ENCODE measurements around the gene PPP6R2. TPM values are rescaled to one million over a fixed set of nuclear protein-coding genes. Genes with fewer than 3 reads are reported as not detected.
A peak's percentile ranks its signal among the peaks of the same experiment; 100 is the strongest.

The PPP6R2 gene
- total and polyA plus RNA-seq, 11 donors = 29.6 to 68.1 (median 41.5) TPM

DNA sequence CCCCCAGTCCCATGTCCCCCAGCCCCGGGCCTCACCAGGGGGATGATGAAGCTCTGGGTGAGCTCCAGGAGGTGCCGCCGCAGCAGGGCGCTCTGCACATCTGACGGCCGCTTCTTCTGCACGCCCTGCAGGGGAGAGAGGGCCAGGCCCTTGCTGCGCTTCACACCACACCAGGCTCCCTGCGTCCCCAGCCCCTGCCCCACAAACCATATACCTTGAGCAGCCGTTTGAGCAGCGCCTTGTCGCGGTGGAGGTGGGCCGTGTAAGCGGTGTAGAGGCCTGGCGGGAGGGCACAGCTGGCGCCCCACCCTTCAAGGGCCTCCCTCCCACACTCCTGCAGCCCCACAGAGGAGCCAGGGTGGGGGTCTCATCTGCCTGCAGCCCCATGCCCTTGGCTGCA, 29.5 kb upstream of the PPP6R2 start:
- DNase-seq (no peak), ATAC-seq (no peak)
- Histone ChIP-seq H3K4me1 (peaks cover 0 to 34% (median 13%) of the 10 kb centered on the region in 12 donors), H3K36me3 (no peaks in the 10 kb centered on the region), H3K9me3 (no peaks in the 10 kb centered on the region), H3K27me3 (no peaks in the 10 kb centered on the region), H3K4me3 (no peak overlapping the region), H3K27ac (no peak overlapping the region)
- TF ChIP-seq, protein P1, sequence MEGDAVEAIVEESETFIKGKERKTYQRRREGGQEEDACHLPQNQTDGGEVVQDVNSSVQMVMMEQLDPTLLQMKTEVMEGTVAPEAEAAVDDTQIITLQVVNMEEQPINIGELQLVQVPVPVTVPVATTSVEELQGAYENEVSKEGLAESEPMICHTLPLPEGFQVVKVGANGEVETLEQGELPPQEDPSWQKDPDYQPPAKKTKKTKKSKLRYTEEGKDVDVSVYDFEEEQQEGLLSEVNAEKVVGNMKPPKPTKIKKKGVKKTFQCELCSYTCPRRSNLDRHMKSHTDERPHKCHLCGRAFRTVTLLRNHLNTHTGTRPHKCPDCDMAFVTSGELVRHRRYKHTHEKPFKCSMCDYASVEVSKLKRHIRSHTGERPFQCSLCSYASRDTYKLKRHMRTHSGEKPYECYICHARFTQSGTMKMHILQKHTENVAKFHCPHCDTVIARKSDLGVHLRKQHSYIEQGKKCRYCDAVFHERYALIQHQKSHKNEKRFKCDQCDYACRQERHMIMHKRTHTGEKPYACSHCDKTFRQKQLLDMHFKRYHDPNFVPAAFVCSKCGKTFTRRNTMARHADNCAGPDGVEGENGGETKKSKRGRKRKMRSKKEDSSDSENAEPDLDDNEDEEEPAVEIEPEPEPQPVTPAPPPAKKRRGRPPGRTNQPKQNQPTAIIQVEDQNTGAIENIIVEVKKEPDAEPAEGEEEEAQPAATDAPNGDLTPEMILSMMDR (IDR thresholded peaks at IDR 0.05) = no peak
- TF ChIP-seq POLR2A (IDR thresholded peaks at IDR 0.05) = no peak
- WGBS, 4 donors = 87 to 91% (median 91%) methylated on average over 8 to 17 of the region's 17 CpGs; no CpG with 5 or more reads in 1 of the 4 donors
- intact Hi-C loops (cut with DNase I) = no loop called here

DNA sequence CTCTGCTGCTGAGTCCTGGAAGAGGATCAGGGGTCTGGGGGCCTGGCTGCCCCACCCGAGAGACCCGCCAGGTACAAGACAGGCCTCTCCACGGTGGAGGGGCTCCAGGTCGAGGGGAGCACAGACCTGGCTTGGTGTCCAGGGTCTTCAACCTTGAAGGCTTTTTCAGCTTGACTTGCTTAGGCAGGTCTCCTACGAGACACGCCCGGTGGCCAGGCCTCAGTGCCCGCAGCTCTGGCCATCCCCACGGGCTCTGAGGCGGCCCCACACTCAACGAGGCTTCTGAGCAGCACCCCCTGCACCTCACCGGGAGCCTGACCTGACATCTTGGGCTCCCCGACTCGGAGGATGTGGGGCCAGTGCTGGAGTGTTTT, 29.1 kb upstream of the PPP6R2 start:
- H3K27ac ChIP-seq = peak overlapping the region in 1 of 12 donors; percentile 71
- no peak for ATAC-seq
- no peaks in the 10 kb centered on the region for H3K36me3 ChIP-seq
- 29 to 72% (median 69%) methylated on average over 4 to 14 of the region's 14 CpGs for WGBS, 4 donors
- peak overlapping the region in 6 of 12 donors; percentile 1 to 50 (median 16) for H3K4me3 ChIP-seq
- H3K9me3 ChIP-seq = no peaks in the 10 kb centered on the region
- peaks cover 0 to 29% (median 9%) of the 10 kb centered on the region in 12 donors for H3K4me1 ChIP-seq
- H3K27me3 ChIP-seq = no peaks in the 10 kb centered on the region
- intact Hi-C loops (cut with DNase I) = no loop called here
- no peak for DNase-seq
- TF ChIP-seq POLR2A (IDR thresholded peaks at IDR 0.05) = no peak
- TF ChIP-seq, protein P1 (IDR thresholded peaks at IDR 0.05) = no peak

DNA sequence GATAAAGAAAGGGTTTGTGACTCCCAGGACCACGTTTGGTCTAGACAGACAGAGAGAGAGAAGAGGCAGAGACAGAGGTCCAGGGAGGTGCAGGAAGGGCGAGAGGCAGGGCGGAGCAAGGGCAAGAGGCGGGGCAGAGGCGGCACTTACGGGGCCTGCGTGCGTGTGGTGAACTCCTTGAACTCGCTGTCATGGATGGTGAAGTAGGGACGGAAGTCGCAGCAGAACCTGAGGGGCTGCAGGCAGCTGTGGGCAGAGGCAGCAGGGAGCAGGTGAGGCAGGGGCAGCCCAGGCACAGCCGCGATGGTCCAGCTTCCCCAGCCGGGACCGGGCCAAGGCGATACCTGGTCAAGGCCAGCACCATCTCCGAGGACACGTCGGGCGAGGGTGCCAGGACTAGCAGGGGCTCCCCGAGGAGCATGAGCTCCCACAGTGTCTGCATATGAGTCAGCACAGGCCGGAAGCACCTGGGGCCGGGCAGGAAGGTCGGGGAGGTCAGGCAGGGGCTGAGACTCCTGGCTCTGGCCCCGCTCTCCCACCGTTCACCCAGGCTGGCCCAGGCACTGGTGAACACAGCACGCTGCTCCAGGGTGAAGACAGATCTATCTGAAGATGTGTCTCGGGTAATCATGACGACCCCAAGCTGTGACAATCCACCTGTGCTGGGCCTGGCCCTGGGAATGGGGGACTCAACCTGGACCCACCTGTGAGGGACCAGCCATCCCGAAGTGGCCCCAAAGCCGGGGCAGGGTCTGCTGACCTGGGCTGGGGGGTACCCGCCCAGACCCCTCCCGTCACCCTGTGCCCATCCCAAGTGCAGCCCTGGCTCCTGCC, 28.5 kb upstream of the PPP6R2 start:
- Histone ChIP-seq H3K9me3 (no peaks in the 10 kb centered on the region), H3K27me3 (no peaks in the 10 kb centered on the region), H3K4me1 (peaks cover 0 to 23% (median 4%) of the 10 kb centered on the region in 12 donors), H3K4me3 (peak overlapping the region in 7 of 12 donors; percentile 1 to 50 (median 14)), H3K36me3 (no peaks in the 10 kb centered on the region), H3K27ac (peak overlapping the region in 1 of 12 donors; percentile 71)
- ATAC-seq (peak in 3 of 4 donors; percentile 51 to 74 (median 62)), DNase-seq (peak in 4 of 5 donors; percentile 43 to 86 (median 56))
- intact Hi-C loops (cut with DNase I) = no loop called here
- no peak for TF ChIP-seq POLR2A (IDR thresholded peaks at IDR 0.05)
- TF ChIP-seq, protein P1 (IDR thresholded peaks at IDR 0.05) = no peak
- 59 to 70% (median 60%) methylated on average over 11 to 33 of the region's 33 CpGs for WGBS, 4 donors

DNA sequence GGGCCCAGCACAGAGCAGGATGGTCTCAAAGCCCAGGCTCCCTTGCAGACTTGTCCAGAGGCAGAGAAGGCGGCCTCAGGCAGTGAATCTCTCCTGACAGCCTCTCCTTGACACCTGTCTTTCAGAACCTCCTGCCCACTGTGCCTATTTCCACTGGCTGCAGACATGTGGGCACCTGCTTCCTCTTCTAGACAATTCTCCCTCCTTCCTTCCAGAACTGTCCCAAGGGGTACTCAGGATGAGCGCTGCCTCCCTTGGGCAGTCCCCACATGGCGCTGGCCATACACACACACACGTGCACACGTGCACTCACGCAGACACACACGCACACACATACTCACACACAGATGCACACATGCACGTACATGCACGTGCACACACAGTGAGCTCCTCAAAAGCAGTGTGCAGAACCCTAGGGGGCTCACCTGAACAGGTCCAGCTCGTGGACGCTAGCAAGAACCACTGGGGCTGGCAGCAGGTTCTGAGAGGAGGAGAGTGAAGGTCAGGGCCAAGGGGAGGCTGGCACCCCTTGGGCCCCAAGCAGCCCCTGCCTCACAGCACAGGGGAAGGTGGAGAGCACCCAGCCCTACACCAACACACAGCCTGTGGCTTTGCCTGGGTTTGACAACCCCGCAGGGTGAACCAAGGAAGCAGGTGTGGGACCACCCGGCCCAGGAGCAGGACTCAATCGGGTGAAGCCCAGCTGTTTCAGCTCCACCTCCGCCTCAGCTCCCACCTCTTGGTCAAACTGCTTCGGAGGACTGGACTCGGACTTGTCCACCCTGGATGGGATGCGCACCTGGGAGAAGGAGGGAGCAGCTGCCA, 27.6 kb upstream of the PPP6R2 start:
- no peaks in the 10 kb centered on the region for H3K27me3 ChIP-seq
- H3K4me3 ChIP-seq = no peak overlapping the region
- WGBS, 4 donors = 88 to 94% (median 92%) methylated on average over 12 to 18 of the region's 18 CpGs
- DNase-seq (peak in 1 of 5 donors; percentile 14), ATAC-seq (no peak)
- peaks cover 0 to 20% (median 1%) of the 10 kb centered on the region in 12 donors for H3K4me1 ChIP-seq
- TF ChIP-seq, protein P1 (IDR thresholded peaks at IDR 0.05) = no peak
- TF ChIP-seq POLR2A (IDR thresholded peaks at IDR 0.05) = no peak
- no peak overlapping the region for H3K27ac ChIP-seq
- intact Hi-C loops (cut with DNase I) = no loop called here
- no peaks in the 10 kb centered on the region for H3K36me3 ChIP-seq
- H3K9me3 ChIP-seq = no peaks in the 10 kb centered on the region
